GM21737 (cell line): ENCODE data around the gene ARL3.
"Not testable (repeated sequence)": the region's sequence is repeated elsewhere in the genome, so short reads cannot be mapped to it uniquely, and the experiment has no call there.

Source experiments
- ATAC-seq: cut with Tn5 transposase; IDR thresholded peaks from one replicate; pipeline ENCODE4 v1.9.1; 2021; ENCODE audit warnings: mild to moderate bottlenecking, moderate library complexity; ENCODE audit not compliant: unreplicated experiment

The ARL3 gene

DNA sequence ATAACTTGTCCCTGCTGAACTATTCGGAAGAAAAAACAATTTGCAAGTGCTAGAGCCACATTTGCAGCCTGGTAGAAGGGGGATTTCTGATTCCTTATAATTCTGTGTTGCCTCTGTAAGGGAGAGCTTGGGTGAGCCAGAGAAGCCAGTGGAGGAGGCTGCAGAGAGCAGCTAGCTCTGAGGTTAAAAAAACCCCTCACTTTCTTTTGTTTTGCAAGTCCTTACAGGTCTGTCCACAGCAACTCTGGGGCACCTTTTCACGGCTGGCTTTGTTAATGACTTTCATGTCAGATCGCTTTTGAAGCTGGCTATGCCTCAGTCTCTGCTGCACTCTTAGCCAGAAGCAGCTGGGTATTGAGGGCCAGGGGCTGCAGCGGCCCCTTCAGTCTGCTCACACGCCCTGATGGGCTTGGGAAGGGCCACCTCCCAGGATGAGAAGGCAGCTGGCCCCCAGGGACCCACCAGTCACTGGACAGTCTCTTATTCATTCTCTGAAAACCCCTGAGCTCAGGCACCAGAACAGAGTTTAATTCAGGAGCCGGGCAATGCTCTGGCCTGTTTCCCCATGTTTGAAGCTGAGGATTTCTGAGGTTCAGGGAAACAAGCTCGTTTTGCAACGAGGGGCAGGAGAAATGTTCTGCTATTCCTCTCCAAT, 39.1 kb downstream of the ARL3 start:
- ATAC-seq: no peak

GRCh38 chr10:102674566-102674965, 39.6 kb downstream of the ARL3 start:
- no peak for ATAC-seq

GRCh38 chr10:102673819-102674511, 40.2 kb downstream of the ARL3 start:
- no peak for ATAC-seq

DNA sequence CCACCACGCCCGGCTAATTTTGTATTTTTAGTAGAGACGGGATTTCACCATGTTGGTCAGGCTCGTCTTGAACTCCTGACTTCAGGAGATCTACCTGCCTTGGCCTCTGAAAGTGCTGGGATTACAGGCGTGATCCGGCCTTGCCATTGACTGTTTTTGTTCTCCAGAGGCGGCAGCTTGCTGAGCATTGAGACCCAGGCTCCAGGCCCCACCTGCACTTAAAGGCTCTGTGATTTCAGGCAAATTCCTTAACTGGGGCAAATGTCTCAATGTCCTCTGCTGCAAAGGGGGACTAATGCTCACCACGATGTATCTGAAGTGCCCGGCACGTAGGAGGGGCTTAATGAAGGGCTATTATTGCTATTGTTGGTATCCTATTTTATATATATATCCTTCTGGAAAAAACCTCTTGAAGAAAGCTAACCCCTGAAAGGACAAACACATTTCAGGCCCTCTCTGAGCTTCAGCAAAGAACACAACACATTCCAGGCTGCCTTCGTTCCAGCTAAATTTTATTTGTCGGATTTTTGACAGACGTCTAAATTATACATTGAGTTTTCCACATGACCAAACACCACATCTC, 40.9 kb downstream of the ARL3 start:
- ATAC-seq: no peak

DNA sequence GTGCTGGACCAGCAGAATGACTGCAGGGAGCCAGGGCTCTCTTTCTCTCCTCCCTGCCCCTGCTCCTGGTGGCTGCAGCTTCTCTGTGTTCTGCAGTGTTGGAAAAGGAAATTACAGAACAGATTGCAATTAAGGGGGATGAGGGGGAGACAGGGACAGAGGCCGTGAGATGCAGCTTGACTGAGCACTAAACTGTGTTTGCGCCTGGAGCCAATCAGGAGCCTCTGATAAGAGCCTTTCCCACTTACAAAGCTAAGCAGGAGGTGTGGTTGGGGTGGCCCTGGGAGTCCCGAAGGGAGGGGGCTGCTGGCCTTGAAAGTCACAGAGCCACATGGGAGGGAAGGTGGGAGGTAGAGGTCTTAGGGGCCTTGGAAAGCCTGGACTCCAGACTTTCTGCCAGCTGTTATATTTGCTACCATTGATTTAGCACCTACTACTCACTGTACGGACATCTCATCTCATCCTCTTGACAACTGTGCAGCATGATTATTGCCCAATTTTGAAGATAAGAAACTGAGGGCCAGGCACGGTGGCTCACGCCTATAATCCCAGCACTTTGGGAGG, 43.2 kb downstream of the ARL3 start:
- no peak for ATAC-seq

DNA sequence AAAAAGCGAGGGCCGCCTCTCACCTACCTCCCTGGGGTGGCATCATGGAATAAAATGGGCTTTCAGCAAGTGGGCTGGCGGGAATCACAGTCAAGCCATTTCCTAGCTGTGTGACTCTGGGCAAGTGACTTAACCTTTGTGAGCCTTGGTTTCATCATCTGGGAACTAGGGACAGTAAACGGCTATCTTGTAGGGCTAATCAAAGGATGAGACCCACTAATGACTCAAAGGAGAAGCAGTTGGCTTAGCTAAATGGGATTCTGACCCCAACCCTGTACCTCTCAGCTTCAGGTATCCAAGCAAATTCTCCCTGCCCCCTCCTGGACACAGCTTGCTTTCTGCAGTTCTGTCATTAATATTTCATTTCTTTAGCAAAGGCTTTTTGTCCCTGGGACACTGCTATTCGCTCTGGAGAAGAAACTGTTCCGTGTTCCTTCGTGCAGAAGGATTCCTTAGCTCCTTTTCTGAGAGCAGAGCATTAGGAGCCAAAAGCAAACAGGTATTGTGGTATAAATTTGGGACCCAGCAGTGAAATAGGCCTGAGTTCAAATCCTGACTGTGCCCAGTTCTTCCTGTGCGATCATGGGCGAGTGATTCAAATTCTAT, 44.0 kb downstream of the ARL3 start:
- ATAC-seq: no peak

DNA sequence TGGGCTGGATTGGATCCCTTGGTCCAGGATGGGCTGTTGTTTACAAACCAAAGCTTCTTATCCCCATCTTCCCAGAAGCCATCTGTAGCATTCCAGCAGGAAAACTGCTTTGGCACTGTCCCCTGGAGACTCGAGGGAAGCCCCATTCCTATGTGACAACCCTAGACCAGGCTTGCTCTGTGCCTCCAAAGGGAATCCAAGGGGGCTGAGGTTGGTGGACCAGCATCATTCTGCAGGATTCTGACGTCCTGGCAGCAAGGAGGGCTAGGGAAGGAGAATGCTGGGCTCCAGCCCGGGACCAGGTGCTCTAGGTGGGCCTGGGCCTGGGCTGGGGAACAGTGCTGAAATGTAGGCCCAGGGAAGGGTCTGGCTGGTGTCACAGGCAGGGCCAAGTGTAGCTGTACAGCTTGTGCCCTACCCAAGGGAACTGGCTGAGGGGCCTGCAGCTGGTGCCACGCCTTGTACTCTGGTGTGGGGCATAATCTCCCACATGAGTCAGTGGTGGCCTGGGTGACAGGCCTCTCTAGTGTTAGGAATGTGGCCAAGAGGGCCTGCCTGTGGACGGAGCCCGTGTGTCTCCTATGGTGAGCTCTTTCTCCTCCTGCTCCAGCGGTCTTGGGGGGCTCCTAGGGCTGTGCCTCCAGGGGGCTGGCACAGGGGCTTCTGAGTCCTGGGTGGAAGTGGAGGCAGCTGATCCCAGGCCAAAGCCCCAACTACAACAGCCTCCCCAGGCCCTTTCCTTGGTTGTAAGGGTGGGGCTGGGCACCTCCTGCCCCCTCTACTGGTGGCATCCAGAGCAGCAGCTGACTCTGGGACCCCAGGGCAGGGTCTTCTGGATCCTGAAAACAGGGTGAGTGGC, 44.8 kb downstream of the ARL3 start:
- ATAC-seq: no peak

DNA sequence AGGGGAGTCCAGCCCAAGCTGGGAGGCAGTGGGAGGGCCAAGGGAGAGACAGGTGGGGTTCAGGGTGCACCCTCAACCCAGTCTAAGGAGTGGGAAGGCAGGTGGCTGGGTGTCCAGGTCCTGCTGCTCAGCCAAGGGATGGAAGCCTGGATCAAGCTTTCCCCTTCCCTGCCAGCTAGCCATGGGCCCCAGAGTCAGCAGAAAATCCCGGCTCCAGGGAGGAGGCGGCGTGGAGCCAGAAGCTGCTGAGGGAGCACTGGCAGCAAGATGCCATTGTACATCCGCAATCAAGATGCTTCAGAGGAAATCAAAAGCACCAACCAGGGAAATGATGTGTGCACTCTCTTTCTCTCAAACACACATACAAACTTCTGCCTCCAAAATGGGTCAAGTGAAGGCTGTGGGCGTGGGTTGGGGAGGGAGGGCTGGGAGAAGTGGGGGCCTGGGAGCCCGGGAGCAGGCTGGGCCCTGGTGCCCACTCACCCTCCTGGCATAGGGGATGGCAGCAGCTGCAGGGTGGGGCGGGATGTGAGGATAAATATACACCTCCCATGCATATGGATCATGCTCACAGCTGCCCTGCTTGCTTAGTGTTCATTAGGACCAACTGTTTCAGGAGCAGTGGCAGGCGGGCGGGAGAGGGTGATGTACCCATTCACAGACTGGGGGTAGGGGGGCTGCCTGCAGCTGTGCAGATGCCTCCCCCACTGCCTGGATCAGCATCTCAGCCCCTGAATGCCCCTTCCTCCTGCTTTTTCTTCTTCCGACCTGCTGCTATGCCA, 45.7 kb downstream of the ARL3 start:
- no peak for ATAC-seq

- not testable (repeated sequence) for ATAC-seq
Measured at GRCh38 chr10:102667411-102667810, 46.8 kb downstream of the ARL3 start.

DNA sequence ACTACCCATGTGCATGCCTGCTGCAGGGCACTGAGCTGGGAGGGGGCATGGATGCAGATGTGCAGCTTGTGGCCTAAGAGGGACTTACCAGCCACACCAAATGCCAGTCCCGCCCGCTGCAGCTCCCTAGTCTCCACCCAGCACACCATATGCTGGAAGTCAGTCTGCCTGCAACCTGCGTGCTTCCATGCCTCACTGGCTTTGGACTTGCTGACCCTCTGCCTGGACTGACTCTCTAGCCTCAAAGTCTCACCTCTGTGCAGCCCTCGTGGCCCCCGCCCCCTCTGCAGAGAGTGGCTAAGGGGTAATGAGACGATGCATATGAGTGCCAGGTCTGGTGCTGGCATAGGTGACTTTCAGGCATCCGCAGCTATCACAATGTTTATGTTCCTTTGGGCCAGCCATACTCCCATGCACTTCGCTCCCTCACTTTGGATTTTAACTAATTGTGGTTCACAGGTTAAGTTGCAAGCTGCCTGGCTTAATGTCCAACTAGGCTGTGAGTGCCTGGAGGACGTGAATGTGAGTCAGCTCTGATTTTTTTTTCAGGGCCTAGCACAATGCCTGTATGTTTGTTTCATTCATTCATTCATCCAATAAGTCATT, 48.2 kb downstream of the ARL3 start:
- no peak for ATAC-seq

DNA sequence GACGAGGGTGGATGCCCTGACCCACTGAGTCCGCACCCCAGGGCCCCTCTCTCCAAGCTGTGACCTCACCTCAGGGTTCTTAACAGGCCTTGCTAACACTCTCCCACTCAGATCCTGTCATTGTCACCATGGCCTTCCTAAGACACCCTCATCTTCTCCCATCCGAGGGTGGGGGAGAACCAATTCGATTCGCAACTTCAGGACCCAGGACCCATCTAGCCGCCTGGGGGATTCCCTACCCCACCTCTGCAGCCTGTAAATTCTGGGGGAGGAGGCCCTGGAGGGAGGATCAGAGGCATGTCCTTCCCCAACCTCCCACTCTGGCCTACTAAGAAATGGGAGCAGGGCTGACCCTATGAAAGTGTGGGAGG, 52.6 kb downstream of the ARL3 start:
- ATAC-seq: peak; percentile 7

DNA sequence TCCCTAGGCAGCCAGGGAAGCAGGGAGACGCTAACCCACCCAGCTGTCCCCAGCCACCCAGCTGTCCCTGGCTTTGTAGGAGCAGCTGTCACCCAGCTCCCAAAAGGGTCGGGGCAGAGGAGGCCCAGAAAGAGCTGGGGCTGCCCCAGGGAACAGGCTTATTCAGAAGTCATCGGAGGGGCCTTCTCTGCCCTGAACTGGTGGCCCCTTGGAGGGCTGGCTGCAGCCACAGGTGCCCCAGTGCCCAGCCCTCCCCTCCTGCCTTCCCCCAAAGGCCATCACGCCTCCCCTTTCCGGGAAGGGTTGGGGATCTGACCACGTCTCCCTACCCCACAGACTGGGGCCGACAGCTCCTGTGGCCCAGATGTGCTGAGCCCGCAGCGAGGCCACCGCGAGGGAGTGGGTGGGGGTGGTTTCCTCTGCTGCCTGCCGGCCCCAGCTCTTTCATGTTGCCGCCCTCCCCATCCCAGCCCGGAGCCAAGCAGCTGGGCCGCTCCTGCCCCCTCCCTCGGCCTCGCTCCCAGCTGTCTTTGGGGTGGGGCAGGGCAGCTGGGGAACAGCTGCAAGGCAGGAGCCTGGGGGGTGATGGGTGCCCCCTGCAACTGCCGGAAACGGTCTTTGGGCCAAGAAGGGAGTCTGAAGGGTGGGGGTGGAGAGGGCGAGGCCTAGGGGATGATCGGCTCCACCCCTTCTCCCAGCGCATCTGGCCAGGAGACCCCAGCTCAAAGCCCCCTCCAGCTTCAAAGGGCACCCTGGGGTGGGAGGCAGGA, 53.1 kb downstream of the ARL3 start:
- ATAC-seq: peak; percentile 76

- no peak for ATAC-seq
Measured at GRCh38 chr10:102658802-102659201, 55.4 kb downstream of the ARL3 start.

GRCh38 chr10:102657984-102658724, 56.0 kb downstream of the ARL3 start:
- ATAC-seq: no peak

GRCh38 chr10:102657451-102657850, 56.7 kb downstream of the ARL3 start:
- no peak for ATAC-seq

GRCh38 chr10:102656791-102657371, 57.3 kb downstream of the ARL3 start:
- no peak for ATAC-seq

DNA sequence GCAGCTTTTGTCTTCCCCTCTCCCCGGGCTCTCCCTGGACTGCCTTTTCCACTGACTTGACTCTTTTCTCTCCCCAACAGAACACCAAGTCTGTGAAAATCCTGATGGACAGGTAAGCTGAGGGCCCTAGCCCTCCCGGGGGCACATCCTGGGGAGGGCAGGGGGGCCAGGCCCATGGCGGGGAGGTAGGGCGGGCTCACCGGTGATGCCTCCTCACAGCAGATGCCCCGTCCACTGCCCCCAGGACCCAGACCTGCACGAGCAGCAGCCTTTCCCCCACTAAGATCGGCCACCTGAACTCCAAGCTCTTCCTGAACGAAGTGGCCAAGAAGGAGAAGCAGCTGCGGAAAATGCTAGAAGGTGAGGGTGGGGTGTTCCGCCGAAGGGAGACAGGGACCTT, 58.2 kb downstream of the ARL3 start:
- ATAC-seq: no peak

GRCh38 chr10:102654969-102655368, 59.2 kb downstream of the ARL3 start:
- ATAC-seq: no peak
